Endothelial cell of umbilical vein (primary cell): Measurements from ENCODE around the gene CCNG2.

Source experiments
- EZH2 ChIP-seq: IDR thresholded peaks from 2 replicates; pipeline ENCODE4 v1.6.1; 2012; ENCODE audit warnings: borderline replicate concordance, low read depth, mild to moderate bottlenecking, moderate library complexity, low read length, inconsistent platforms; ENCODE audit not compliant: severe bottlenecking
- JUN ChIP-seq: IDR thresholded peaks from 2 replicates; pipeline ENCODE4 v1.6.1; 2011; ENCODE audit warnings: borderline replicate concordance, low read depth; ENCODE audit not compliant: insufficient read length, insufficient read depth
- POLR2A ChIP-seq: IDR thresholded peaks from 2 replicates; pipeline ENCODE4 v1.6.1; 2012; ENCODE audit warnings: low read depth, mild to moderate bottlenecking, control low read depth, low read length
- POLR2AphosphoS5 ChIP-seq: IDR thresholded peaks from 2 replicates; pipeline ENCODE4 v1.6.1; 2012; ENCODE audit warnings: low read depth, mild to moderate bottlenecking, control low read depth, low read length, moderate library complexity; ENCODE audit not compliant: insufficient read depth
- TF ChIP-seq, protein P1 (sequence below), 2 donors: IDR thresholded peaks; 1 replicate in 1 of 2; 2 replicates in 1 of 2; pipeline ENCODE4 v1.5.1; 2011; ENCODE audit warnings: low read length in 2 of 2, mild to moderate bottlenecking in 2 of 2, moderate library complexity in 2 of 2, control low read depth in 1 of 2, inconsistent platforms in 1 of 2, low read depth in 1 of 2; ENCODE audit not compliant: insufficient read depth in 1 of 2; ENCODE audit errors: extremely low read depth in 1 of 2

GRCh38 chr4:77167173-77167572, 10.2 kb downstream of the CCNG2 start:
- TF ChIP-seq, protein P1, sequence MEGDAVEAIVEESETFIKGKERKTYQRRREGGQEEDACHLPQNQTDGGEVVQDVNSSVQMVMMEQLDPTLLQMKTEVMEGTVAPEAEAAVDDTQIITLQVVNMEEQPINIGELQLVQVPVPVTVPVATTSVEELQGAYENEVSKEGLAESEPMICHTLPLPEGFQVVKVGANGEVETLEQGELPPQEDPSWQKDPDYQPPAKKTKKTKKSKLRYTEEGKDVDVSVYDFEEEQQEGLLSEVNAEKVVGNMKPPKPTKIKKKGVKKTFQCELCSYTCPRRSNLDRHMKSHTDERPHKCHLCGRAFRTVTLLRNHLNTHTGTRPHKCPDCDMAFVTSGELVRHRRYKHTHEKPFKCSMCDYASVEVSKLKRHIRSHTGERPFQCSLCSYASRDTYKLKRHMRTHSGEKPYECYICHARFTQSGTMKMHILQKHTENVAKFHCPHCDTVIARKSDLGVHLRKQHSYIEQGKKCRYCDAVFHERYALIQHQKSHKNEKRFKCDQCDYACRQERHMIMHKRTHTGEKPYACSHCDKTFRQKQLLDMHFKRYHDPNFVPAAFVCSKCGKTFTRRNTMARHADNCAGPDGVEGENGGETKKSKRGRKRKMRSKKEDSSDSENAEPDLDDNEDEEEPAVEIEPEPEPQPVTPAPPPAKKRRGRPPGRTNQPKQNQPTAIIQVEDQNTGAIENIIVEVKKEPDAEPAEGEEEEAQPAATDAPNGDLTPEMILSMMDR (IDR thresholded peaks at IDR 0.05; ENCODE audit: extremely low read depth in 1 of 2, insufficient read depth in 1 of 2, low read depth in 1 of 2, low read length in 2 of 2), result no peak
- TF ChIP-seq EZH2 (no peak), POLR2AphosphoS5 (no peak), POLR2A (no peak), JUN (no peak)
